SK-N-MC (cell line): ENCODE measurements around the gene SMYD3.
"Not testable (repeated sequence)": the region's sequence is repeated elsewhere in the genome, so short reads cannot be mapped to it uniquely, and the experiment has no call there.

Experiments used
- EZH2 ChIP-seq: fragments of 200-600 bp; sonication (generic); IDR thresholded peaks from one replicate; pipeline ENCODE4 v1.6.1; 2017; ENCODE audit warnings: antibody characterized with exemption
- FOXP2 ChIP-seq: optimal IDR thresholded peaks from 2 replicates; pipeline ENCODE3; 2011; ENCODE audit warnings: mild to moderate bottlenecking, moderate library complexity; ENCODE audit not compliant: insufficient read depth; ENCODE audit errors: extremely low read length, control extremely low read depth
- POLR2AphosphoS5 ChIP-seq: IDR thresholded peaks from 2 replicates; pipeline ENCODE4 v1.6.1; 2012; ENCODE audit warnings: mild to moderate bottlenecking, low read depth, low read length, borderline replicate concordance

DNA sequence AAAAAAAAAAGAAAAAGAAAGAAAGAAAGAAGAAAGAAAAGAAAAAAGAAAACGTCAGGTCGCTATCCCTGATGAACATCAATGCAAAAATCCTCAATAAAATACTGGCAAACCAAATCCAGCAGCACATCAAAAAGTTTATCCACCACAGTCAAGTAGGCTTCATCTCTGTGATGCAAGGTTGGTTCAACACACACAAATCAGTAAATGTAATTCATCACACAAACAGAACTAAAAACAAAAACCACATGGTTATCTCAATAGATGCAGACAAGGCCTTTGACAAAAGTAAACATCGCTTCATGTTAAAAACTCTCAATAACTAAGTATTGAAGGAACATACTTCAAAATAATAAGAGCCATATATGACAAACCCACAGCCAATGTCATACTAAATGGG lies 779.0 kb downstream of the SMYD3 start:
- TF ChIP-seq POLR2AphosphoS5, EZH2, FOXP2: not testable (repeated sequence)
